ENCODE measurements around the gene CELF2.

DNA sequence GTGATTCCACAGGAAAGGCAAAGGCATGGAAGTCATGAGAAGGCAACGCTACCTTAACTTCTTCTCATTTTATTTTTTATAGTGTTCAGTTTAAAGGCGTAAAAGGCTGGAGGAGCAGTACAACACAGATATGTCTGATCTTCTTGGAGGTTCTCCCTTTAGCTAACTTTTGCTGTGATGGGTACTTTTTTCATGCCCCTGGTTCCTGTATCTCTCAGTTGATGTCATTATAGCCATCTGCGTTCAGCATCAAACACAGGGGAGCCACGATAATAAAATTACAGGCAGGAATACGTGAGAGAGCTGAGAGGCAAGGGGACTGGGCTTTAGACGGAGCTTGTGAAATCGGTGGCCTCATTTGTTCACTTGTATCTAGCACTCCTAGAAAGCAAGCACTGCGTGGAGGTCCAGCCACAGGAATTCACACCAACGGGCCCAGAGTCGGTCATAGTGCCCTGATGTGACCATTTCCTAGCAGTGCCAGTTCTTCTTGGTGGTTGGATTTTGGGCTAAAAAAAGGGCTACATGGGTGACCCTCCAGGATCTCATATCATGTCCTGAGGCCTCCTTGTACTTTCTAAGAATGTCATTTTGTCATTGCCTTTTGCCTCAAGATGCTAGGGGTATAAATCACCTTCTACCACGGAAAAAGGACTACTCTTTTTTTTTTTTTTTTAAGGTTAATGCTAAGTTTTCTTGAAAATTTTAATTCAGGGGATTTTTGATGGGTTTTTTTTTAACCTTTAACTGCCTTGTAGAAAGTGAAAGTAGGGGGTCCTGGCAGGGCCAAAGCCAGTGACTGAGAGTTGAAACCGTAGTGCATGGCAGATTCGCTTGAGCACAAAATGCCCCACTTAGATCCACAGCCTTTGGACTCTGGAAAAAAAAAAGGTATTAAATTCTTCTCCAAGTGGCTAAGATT lies 191.5 kb downstream of the CELF2 start:
- TF ChIP-seq MAFK (IDR thresholded peaks at IDR 0.05; ENCODE audit: low read depth, low read length) (no peak), POLR2A (IDR thresholded peaks at IDR 0.05; ENCODE audit: low read depth, low read length) (no peak), SMC3 (IDR thresholded peaks at IDR 0.05; ENCODE audit: low read depth, low read length) (no peak), RAD21 (IDR thresholded peaks at IDR 0.05; ENCODE audit: low read length) (no peak), MXI1 (IDR thresholded peaks at IDR 0.05; ENCODE audit: borderline replicate concordance, low read depth, low read length) (no peak), RFX5 (IDR thresholded peaks at IDR 0.05; ENCODE audit: low read depth, low read length) (no peak)
- TF ChIP-seq, protein P1, sequence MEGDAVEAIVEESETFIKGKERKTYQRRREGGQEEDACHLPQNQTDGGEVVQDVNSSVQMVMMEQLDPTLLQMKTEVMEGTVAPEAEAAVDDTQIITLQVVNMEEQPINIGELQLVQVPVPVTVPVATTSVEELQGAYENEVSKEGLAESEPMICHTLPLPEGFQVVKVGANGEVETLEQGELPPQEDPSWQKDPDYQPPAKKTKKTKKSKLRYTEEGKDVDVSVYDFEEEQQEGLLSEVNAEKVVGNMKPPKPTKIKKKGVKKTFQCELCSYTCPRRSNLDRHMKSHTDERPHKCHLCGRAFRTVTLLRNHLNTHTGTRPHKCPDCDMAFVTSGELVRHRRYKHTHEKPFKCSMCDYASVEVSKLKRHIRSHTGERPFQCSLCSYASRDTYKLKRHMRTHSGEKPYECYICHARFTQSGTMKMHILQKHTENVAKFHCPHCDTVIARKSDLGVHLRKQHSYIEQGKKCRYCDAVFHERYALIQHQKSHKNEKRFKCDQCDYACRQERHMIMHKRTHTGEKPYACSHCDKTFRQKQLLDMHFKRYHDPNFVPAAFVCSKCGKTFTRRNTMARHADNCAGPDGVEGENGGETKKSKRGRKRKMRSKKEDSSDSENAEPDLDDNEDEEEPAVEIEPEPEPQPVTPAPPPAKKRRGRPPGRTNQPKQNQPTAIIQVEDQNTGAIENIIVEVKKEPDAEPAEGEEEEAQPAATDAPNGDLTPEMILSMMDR (conservative IDR thresholded peaks at IDR 0.05; ENCODE audit: low read depth, low read length): no peak
- TF ChIP-seq, protein P2, sequence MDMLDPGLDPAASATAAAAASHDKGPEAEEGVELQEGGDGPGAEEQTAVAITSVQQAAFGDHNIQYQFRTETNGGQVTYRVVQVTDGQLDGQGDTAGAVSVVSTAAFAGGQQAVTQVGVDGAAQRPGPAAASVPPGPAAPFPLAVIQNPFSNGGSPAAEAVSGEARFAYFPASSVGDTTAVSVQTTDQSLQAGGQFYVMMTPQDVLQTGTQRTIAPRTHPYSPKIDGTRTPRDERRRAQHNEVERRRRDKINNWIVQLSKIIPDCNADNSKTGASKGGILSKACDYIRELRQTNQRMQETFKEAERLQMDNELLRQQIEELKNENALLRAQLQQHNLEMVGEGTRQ (IDR thresholded peaks at IDR 0.05; ENCODE audit: low read depth, low read length): no peak
